WTC11 (cell line): ENCODE data around the gene ZYG11B. TPM values are rescaled to one million over a fixed set of nuclear protein-coding genes. Genes with fewer than 3 reads are reported as not detected.

ENCODE experiments used
- ATAC-seq: fragments of 200-7000 bp; cut with Tn5 transposase; 2 replicates; pipeline ENCODE4 v1.10.0; 2021; ENCODE audit warnings: mild to moderate bottlenecking, moderate library complexity
- CTCF ChIA-PET: fragments of 300-600 bp; sonication (Branson Sonifier 250); formaldehyde crosslinking; loops from one replicate; lab custom pipeline; 2021; ENCODE audit warnings: antibody characterized with exemption; lab: Charles Lee
- POLR2A ChIA-PET: fragments of 350-600 bp; sonication (Branson Sonifier 250); formaldehyde crosslinking; loops from one replicate; lab custom pipeline; 2021; ENCODE audit warnings: antibody characterized with exemption; lab: Charles Lee
- DNase-seq: peaks from one replicate; pipeline ENCODE4 v3.0.0; 2021; ENCODE audit warnings: low spot score
- H3K27ac Mint-ChIP-seq: 2 replicates; pipeline ENCODE4 v1.8.0; 2021; ENCODE audit warnings: mixed read lengths
- H3K27me3 Mint-ChIP-seq: 2 replicates; pipeline ENCODE4 v1.8.0; 2021; ENCODE audit warnings: low read depth, mild to moderate bottlenecking, moderate library complexity, mixed read lengths
- H3K36me3 Mint-ChIP-seq: 2 replicates; pipeline ENCODE4 v1.8.0; 2021; ENCODE audit warnings: mixed read lengths
- H3K4me1 Mint-ChIP-seq: 2 replicates; pipeline ENCODE4 v1.8.0; 2022; ENCODE audit warnings: mixed read lengths
- H3K4me3 Mint-ChIP-seq: 2 replicates; pipeline ENCODE4 v1.8.0; 2021; ENCODE audit warnings: mild to moderate bottlenecking, moderate library complexity, mixed read lengths
- H3K9me3 Mint-ChIP-seq: 2 replicates; pipeline ENCODE4 v1.8.0; 2021; ENCODE audit warnings: mixed read lengths
- CREB1 ChIP-seq: sonication (generic); formaldehyde crosslinking; IDR thresholded peaks from 2 replicates; pipeline ENCODE4 v1.8.0; 2023; ENCODE audit warnings: mild to moderate bottlenecking, missing genetic modification reagents
- E2F1 ChIP-seq: sonication (generic); formaldehyde crosslinking; IDR thresholded peaks from 2 replicates; pipeline ENCODE4 v1.8.0; 2022; ENCODE audit warnings: mild to moderate bottlenecking, missing genetic modification reagents
- EMX1 ChIP-seq: fragments of 250-450 bp; sonication (Bioruptor Pico); IDR thresholded peaks from 2 replicates; pipeline ENCODE4 v1.8.0; 2021; ENCODE audit warnings: mild to moderate bottlenecking
- FOXP1 ChIP-seq: sonication (generic); formaldehyde crosslinking; IDR thresholded peaks from 2 replicates; pipeline ENCODE4 v1.8.0; 2022; ENCODE audit warnings: missing genetic modification reagents, mild to moderate bottlenecking, moderate library complexity, borderline replicate concordance
- HMGA2 ChIP-seq: fragments of 250-450 bp; sonication (Bioruptor Pico); IDR thresholded peaks from 2 replicates; pipeline ENCODE4 v1.4.0; 2021; ENCODE audit warnings: mild to moderate bottlenecking, moderate library complexity
- IRF2 ChIP-seq: sonication (generic); formaldehyde crosslinking; IDR thresholded peaks from 2 replicates; pipeline ENCODE4 v1.8.0; 2022; ENCODE audit warnings: low read depth, missing genetic modification reagents, borderline replicate concordance
- MLX ChIP-seq: sonication (generic); formaldehyde crosslinking; IDR thresholded peaks from 2 replicates; pipeline ENCODE4 v1.8.1; 2023; ENCODE audit warnings: mild to moderate bottlenecking, missing genetic modification reagents, moderate library complexity
- NFE2L1 ChIP-seq: sonication (generic); formaldehyde crosslinking; IDR thresholded peaks from 2 replicates; pipeline ENCODE4 v1.8.1; 2023; ENCODE audit warnings: missing genetic modification reagents
- TP53 ChIP-seq: sonication (generic); formaldehyde crosslinking; IDR thresholded peaks from 2 replicates; pipeline ENCODE4 v1.8.1; 2023; ENCODE audit warnings: mild to moderate bottlenecking, missing genetic modification reagents
- ZNF138 ChIP-seq: sonication (generic); formaldehyde crosslinking; conservative IDR thresholded peaks from 2 replicates; pipeline ENCODE4 v1.8.1; 2022; ENCODE audit warnings: mild to moderate bottlenecking, moderate library complexity, missing genetic modification reagents
- ZNF219 ChIP-seq: sonication (generic); formaldehyde crosslinking; IDR thresholded peaks from 2 replicates; pipeline ENCODE4 v1.8.0; 2023; ENCODE audit warnings: missing genetic modification reagents, mild to moderate bottlenecking, borderline replicate concordance
- ZNF263 ChIP-seq: sonication (generic); formaldehyde crosslinking; IDR thresholded peaks from 2 replicates; pipeline ENCODE4 v1.8.1; 2022; ENCODE audit warnings: low read depth, mild to moderate bottlenecking, moderate library complexity, missing genetic modification reagents
- ZNF396 ChIP-seq: fragments of 250-450 bp; sonication (Bioruptor Pico); IDR thresholded peaks from 2 replicates; pipeline ENCODE4 v1.8.0; 2021; ENCODE audit warnings: mild to moderate bottlenecking, moderate library complexity, borderline replicate concordance
- ZNF512 ChIP-seq: sonication (generic); formaldehyde crosslinking; IDR thresholded peaks from 2 replicates; pipeline ENCODE4 v1.8.1; 2022; ENCODE audit warnings: missing genetic modification reagents, borderline replicate concordance
- total RNA-seq: library from RNA; stranded (reverse); gene quantifications from 3 replicates; pipeline ENCODE4 v1.2.3, GENCODE V29; 2021
- TF ChIP-seq, protein P1 (sequence below): fragments of 250-450 bp; sonication (Bioruptor Pico); IDR thresholded peaks from 2 replicates; pipeline ENCODE4 v2.1.2; 2022; ENCODE audit warnings: mild to moderate bottlenecking, moderate library complexity
- TF ChIP-seq, protein P2 (sequence below): fragments of 250-450 bp; sonication (Bioruptor Pico); IDR thresholded peaks from 2 replicates; pipeline ENCODE4 v1.9.0; 2021; ENCODE audit warnings: moderate library complexity, mild to moderate bottlenecking, inconsistent platforms, borderline replicate concordance
- TF ChIP-seq, protein P3 (sequence below): fragments of 250-450 bp; sonication (Bioruptor Pico); IDR thresholded peaks from 2 replicates; pipeline ENCODE4 v1.9.0; 2021; ENCODE audit warnings: mild to moderate bottlenecking
- TF ChIP-seq, protein P4 (sequence below): sonication (generic); formaldehyde crosslinking; IDR thresholded peaks from 2 replicates; pipeline ENCODE4 v1.8.0; 2022; ENCODE audit warnings: mild to moderate bottlenecking, missing genetic modification reagents

Gene ZYG11B
- total RNA-seq, 1 experiment from 2014 or later = 19.2 TPM

GRCh38 chr1:52756020-52756419 lies 29.8 kb downstream of the ZYG11B start (continued):
- TF ChIP-seq, protein P1, sequence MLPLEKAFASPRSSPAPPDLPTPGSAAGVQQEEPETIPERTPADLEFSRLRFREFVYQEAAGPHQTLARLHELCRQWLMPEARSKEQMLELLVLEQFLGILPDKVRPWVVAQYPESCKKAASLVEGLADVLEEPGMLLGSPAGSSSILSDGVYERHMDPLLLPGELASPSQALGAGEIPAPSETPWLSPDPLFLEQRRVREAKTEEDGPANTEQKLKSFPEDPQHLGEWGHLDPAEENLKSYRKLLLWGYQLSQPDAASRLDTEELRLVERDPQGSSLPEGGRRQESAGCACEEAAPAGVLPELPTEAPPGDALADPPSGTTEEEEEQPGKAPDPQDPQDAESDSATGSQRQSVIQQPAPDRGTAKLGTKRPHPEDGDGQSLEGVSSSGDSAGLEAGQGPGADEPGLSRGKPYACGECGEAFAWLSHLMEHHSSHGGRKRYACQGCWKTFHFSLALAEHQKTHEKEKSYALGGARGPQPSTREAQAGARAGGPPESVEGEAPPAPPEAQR (CRISPR knock-in tag) = no peak
- TF ChIP-seq HMGA2 (CRISPR knock-in tag) (no peak), ZNF138 (no peak)
- TF ChIP-seq, protein P2, sequence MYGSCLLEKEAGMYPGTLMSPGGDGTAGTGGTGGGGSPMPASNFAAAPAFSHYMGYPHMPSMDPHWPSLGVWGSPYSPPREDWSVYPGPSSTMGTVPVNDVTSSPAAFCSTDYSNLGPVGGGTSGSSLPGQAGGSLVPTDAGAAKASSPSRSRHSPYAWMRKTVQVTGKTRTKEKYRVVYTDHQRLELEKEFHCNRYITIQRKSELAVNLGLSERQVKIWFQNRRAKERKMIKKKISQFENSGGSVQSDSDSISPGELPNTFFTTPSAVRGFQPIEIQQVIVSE = no peak
- TF ChIP-seq, all 79 proteins: peak for 0

DNA sequence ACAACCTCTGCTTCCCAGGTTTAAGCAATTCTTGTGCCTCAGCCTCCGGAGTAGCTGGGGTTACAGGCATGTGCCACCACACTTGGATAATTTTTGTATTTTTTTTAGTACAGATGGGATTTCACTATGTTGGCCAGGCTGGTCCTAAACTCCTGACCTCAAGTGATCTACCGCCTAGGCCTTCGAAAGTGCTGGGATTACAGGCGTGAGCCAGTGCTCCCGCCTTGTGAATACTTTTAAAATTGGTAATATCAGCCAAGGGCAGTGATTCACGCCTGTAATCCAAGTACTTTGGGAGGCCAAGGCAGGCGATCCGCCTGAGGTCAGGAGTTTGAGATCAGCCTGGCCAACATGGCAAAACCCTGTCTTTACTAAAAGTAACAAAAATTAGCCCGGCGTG lies 33.7 kb downstream of the ZYG11B start:
- POLR2A ChIA-PET = no interaction called here
- no peak for ATAC-seq
- no peaks in the 10 kb centered on the region; the same call in 1 of the 2 replicates for H3K36me3 Mint-ChIP-seq
- no peak overlapping the region for H3K4me3 Mint-ChIP-seq
- H3K27ac Mint-ChIP-seq = no peak overlapping the region
- H3K27me3 Mint-ChIP-seq = peaks cover 4% of the 10 kb centered on the region; the same call in 1 of the 2 replicates
- H3K4me1 Mint-ChIP-seq = peaks cover 7% of the 10 kb centered on the region
- no peak for DNase-seq
- CTCF ChIA-PET = no interaction called here
- TF ChIP-seq EMX1 (CRISPR knock-in tag) (no peak), ZNF263 (no peak), CREB1 (CRISPR knock-in tag) (no peak), ZNF219 (CRISPR knock-in tag) (no peak), IRF2 (CRISPR knock-in tag) (no peak), E2F1 (no peak), ZNF512 (CRISPR knock-in tag) (no peak), MLX (no peak), FOXP1 (CRISPR knock-in tag) (no peak), TP53 (no peak), NFE2L1 (no peak), ZNF396 (CRISPR knock-in tag) (no peak)
- TF ChIP-seq, protein P3, sequence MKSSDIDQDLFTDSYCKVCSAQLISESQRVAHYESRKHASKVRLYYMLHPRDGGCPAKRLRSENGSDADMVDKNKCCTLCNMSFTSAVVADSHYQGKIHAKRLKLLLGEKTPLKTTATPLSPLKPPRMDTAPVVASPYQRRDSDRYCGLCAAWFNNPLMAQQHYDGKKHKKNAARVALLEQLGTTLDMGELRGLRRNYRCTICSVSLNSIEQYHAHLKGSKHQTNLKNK (CRISPR knock-in tag) = no peak
- TF ChIP-seq, protein P4, sequence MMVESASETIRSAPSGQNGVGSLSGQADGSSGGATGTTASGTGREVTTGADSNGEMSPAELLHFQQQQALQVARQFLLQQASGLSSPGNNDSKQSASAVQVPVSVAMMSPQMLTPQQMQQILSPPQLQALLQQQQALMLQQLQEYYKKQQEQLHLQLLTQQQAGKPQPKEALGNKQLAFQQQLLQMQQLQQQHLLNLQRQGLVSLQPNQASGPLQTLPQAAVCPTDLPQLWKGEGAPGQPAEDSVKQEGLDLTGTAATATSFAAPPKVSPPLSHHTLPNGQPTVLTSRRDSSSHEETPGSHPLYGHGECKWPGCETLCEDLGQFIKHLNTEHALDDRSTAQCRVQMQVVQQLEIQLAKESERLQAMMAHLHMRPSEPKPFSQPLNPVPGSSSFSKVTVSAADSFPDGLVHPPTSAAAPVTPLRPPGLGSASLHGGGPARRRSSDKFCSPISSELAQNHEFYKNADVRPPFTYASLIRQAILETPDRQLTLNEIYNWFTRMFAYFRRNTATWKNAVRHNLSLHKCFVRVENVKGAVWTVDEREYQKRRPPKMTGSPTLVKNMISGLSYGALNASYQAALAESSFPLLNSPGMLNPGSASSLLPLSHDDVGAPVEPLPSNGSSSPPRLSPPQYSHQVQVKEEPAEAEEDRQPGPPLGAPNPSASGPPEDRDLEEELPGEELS (CRISPR knock-in tag) = no peak
- no peaks in the 10 kb centered on the region for H3K9me3 Mint-ChIP-seq
